ENCODE measurements around the gene FGFR3.

DNA sequence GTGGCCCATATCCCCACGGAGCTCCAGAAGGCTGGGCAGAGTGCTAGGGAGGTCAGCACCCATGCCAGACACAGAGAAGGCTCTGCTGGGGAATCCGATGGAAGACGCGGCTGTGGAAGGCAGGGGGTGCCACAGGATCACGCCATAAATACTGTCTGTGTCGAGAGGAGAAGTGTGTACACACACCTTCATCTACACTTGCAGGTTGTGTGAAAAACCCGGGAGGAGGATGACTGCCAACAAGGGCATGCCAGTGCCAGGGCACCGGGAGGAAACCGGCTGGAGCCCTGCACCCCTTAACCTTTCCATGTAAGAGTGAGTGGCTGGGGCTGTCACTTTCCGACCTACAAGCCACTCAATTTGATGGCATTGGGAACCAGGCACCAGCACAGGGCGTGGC, 31.7 kb downstream of the FGFR3 start:
- TF ChIP-seq POLR2A (IDR thresholded peaks at IDR 0.05): no peak
- TF ChIP-seq, protein P1, sequence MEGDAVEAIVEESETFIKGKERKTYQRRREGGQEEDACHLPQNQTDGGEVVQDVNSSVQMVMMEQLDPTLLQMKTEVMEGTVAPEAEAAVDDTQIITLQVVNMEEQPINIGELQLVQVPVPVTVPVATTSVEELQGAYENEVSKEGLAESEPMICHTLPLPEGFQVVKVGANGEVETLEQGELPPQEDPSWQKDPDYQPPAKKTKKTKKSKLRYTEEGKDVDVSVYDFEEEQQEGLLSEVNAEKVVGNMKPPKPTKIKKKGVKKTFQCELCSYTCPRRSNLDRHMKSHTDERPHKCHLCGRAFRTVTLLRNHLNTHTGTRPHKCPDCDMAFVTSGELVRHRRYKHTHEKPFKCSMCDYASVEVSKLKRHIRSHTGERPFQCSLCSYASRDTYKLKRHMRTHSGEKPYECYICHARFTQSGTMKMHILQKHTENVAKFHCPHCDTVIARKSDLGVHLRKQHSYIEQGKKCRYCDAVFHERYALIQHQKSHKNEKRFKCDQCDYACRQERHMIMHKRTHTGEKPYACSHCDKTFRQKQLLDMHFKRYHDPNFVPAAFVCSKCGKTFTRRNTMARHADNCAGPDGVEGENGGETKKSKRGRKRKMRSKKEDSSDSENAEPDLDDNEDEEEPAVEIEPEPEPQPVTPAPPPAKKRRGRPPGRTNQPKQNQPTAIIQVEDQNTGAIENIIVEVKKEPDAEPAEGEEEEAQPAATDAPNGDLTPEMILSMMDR (IDR thresholded peaks at IDR 0.05): no peak
